ENCODE measurements around the gene DNAJC5.

Gene DNAJC5

DNA sequence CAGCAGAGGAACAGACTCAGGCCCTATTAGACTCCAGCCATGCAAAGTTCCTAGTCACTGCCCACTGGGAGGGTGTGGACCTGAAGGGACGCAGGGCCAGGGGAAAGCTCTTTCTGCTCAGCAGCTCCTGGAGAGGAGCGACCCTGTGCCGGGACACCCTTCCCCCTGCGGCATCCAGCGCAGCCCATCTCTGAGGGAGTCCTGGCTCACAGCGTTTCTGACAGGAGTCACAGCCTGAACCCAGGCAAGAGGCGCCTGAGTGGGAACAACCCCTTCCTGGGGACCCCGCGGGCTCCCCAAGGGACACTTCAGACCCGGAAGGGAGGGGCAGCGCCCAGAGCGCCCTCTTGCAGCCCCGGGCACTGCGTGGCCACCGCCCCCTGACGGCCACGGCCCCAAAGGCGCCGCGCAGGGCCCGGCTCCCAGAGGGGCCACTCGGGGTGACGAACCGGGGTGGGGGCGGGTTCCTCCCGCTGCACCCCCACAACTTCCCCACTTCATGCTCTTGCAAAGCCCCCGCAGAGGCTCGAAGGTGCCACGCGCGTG lies 60.4 kb downstream of the DNAJC5 start:
- peaks cover 7% of the 10 kb centered on the region for H3K27me3 ChIP-seq
- H3K36me3 ChIP-seq: peaks cover 4% of the 10 kb centered on the region
- TF ChIP-seq, protein P1, sequence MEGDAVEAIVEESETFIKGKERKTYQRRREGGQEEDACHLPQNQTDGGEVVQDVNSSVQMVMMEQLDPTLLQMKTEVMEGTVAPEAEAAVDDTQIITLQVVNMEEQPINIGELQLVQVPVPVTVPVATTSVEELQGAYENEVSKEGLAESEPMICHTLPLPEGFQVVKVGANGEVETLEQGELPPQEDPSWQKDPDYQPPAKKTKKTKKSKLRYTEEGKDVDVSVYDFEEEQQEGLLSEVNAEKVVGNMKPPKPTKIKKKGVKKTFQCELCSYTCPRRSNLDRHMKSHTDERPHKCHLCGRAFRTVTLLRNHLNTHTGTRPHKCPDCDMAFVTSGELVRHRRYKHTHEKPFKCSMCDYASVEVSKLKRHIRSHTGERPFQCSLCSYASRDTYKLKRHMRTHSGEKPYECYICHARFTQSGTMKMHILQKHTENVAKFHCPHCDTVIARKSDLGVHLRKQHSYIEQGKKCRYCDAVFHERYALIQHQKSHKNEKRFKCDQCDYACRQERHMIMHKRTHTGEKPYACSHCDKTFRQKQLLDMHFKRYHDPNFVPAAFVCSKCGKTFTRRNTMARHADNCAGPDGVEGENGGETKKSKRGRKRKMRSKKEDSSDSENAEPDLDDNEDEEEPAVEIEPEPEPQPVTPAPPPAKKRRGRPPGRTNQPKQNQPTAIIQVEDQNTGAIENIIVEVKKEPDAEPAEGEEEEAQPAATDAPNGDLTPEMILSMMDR (IDR thresholded peaks at IDR 0.05): no peak
- H3K9me3 ChIP-seq: no peaks in the 10 kb centered on the region
- H3K4me3 ChIP-seq (ENCODE audit: low read depth in 1 of 2, low read length in 1 of 2): peak overlapping the region; percentile 82 to 83
- peak overlapping the region; percentile 50 for H3K27ac ChIP-seq
- H3K4me1 ChIP-seq (ENCODE audit: control insufficient read depth in 1 of 2, insufficient read depth in 1 of 2, low read depth in 1 of 2, low read length in 1 of 2): peaks cover 36 to 41% of the 10 kb centered on the region in 2 experiments

DNA sequence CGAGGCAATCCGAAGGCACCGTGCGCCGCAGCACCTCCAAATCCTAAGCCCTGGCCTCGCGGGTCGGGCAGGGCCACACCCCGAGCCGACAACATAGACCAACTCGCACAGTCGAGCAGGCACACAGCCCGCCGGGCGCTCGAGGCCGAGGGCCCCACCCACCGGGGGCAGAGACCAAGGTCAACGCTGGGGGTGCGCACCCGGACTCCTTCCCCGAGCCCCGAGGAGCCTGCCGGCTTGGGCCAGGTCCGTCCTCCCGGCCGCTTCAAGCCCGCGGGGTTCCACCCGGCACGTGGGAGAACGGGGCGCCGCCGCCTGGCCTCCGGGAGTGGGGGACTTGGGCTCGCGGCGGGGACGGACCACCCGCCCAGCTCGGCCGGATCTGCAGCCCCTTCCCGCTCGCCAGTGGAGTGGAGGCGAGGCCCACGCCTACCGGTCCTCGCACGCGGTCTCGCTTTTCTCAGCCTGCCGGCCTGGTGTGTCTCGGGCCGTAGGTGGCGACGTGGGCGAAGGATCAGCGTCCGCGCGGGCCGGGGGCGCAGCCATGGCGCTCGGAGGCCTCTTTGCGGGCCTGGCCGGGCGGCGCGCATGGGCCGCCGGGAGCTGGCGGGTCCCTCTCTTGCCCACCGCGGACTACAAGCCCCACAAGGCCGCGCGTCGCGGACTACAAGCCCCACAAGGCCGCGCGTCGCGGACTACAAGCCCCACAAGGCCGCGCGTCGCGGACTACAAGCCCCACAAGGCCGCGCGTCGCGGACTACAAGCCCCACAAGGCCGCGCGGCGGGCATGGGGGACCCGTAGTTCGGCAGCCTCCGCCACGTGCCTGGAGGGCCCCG lies 61.1 kb downstream of the DNAJC5 start, which contains the start of gene UCKL1:
Gene UCKL1 (minus strand): TSS at position 590 of the 837 bp plus-strand sequence. CDS start 44 bp downstream, at position 546.
- peak within 1 kb of the TSS; percentile 50 for H3K27ac ChIP-seq
- peak within 1 kb of the TSS; percentile 82 to 83 for H3K4me3 ChIP-seq (ENCODE audit: low read depth in 1 of 2, low read length in 1 of 2)
- TF ChIP-seq, protein P1 (IDR thresholded peaks at IDR 0.05): peak; percentile 8
- no peaks in the 10 kb centered on the region for H3K36me3 ChIP-seq
- H3K4me1 ChIP-seq (ENCODE audit: control insufficient read depth in 1 of 2, insufficient read depth in 1 of 2, low read depth in 1 of 2, low read length in 1 of 2): peaks cover 36 to 41% of the 10 kb centered on the region in 2 experiments
- H3K9me3 ChIP-seq: no peaks in the 10 kb centered on the region
- peaks cover 7% of the 10 kb centered on the region for H3K27me3 ChIP-seq

DNA sequence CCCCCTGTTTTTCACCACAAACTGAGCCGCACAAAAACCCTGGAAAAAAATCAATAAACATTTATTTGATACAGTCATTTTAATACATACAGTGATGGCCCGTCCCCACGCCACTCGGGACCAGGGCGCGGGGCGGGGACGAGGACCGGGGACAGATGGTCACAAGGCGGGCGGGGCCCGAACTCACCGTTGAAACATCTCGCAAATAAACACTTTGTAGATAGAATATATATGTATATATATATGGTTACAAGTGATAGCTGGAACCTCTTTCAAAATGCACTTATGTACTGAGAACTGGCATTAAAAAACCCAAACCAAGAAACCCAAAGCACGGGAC lies 61.7 kb downstream of the DNAJC5 start:
- Histone ChIP-seq H3K4me1 (ENCODE audit: control insufficient read depth in 1 of 2, insufficient read depth in 1 of 2, low read depth in 1 of 2, low read length in 1 of 2) (peaks cover 36 to 41% of the 10 kb centered on the region in 2 experiments), H3K4me3 (ENCODE audit: low read depth in 1 of 2, low read length in 1 of 2) (peak overlapping the region; percentile 82 to 83), H3K36me3 (no peaks in the 10 kb centered on the region), H3K27me3 (peaks cover 7% of the 10 kb centered on the region), H3K9me3 (no peaks in the 10 kb centered on the region), H3K27ac (peak overlapping the region; percentile 50)
- TF ChIP-seq, protein P1 (IDR thresholded peaks at IDR 0.05): no peak

DNA sequence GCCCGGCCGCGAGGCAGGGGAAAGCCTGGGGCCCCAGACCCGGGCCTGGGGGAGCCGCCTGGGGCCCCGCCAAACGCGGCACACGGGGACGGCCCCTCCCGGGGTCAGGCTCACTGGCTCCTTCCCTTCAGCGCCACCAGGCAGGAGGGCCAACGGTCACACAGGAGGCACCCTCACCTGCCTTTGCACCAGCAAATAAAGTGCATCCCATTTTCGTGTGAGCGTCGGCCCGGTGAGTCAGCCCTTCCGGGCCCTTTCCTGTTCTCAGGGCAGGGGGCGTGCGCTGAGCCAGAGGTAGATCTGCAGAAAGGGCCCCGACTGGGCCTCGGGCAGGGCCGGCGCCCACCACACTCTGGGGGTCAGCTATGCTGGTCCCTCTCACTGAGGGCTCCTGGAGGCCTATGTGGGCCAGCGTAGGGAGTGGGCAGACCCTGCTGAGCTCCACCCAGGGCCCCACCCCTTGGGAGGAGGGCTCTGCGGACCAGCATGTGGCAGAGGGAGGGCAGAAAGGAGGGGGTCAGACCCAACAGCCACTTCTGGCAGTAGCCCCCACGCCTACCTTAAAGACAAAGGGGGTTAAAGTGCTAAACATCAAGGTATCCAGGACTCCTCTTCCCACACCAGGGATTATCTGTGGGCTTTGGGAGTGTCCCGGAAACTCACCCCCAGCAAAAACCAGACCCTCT lies 62.2 kb downstream of the DNAJC5 start:
- peak overlapping the region; percentile 23 for H3K27ac ChIP-seq
- H3K27me3 ChIP-seq: peaks cover 7% of the 10 kb centered on the region
- H3K4me3 ChIP-seq (ENCODE audit: low read depth in 1 of 2, low read length in 1 of 2): peak overlapping the region; percentile 82 to 83
- TF ChIP-seq, protein P1 (IDR thresholded peaks at IDR 0.05): no peak
- peaks cover 36 to 41% of the 10 kb centered on the region in 2 experiments for H3K4me1 ChIP-seq (ENCODE audit: control insufficient read depth in 1 of 2, insufficient read depth in 1 of 2, low read depth in 1 of 2, low read length in 1 of 2)
- no peaks in the 10 kb centered on the region for H3K9me3 ChIP-seq
- H3K36me3 ChIP-seq: peaks cover under 1% of the 10 kb centered on the region

DNA sequence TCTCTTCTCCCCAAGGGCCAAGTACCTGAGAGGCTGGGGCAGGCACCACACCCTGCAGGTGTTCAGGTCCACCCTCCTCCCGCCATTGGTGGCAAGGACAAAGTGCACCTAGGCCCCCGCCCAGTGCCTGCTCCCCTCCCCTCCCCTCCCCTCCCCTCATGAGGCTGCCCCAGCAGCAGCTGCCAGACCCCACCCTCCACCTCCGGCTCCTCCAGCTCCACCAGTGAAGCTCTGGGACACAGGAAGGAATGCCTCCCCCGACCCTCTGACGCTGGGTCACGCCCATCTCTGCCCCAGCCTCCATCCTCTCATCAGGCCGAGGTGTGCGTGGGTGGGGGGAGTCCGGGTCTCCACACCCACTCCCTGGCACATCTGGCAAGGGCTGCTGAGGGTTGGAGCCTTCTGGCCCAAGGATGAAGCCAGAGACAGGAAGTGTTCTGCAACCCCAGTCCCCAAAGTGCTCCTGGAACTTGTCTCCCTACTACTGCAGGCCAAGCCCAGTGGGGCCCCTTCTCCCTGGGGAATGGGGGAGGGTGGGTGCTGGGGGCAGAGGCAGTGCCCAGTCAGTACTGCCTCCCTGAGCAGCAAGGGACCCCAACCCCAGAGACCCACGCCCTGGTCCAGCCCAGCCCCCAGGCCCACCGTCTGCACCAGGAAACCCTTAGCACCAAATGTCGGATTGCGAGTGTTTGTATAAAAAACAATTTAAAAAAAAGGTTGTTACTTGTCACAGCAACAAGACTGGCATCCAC lies 62.9 kb downstream of the DNAJC5 start:
- Histone ChIP-seq H3K27ac (no peak overlapping the region), H3K4me3 (ENCODE audit: low read depth in 1 of 2, low read length in 1 of 2) (no peak overlapping the region), H3K36me3 (peaks cover 6% of the 10 kb centered on the region), H3K27me3 (peaks cover 7% of the 10 kb centered on the region), H3K9me3 (no peaks in the 10 kb centered on the region), H3K4me1 (ENCODE audit: control insufficient read depth in 1 of 2, insufficient read depth in 1 of 2, low read depth in 1 of 2, low read length in 1 of 2) (peaks cover 36 to 41% of the 10 kb centered on the region in 2 experiments)
- TF ChIP-seq, protein P1 (IDR thresholded peaks at IDR 0.05): no peak
